K562 (cell line): ENCODE data around the gene AZU1. TPM values are rescaled to one million over a fixed set of nuclear protein-coding genes. Genes with fewer than 3 reads are reported as not detected.
A peak's percentile ranks its signal among the peaks of the same experiment; 100 is the strongest.

Experiments used
- ATF6 ChIP-seq: sonication (generic); formaldehyde crosslinking; IDR thresholded peaks from 2 replicates; pipeline ENCODE4 v1.4.0; 2020; ENCODE audit warnings: mild to moderate bottlenecking, missing genetic modification reagents
- E2F6 ChIP-seq, 2 experiments: IDR thresholded peaks; 2 replicates each; pipeline ENCODE4 v1.6.1; 2011; ENCODE audit warnings: borderline replicate concordance in 1 of 2, control low read depth in 1 of 2, low read depth in 1 of 2, low read length in 1 of 2, mild to moderate bottlenecking in 1 of 2, mixed read lengths in 1 of 2, moderate library complexity in 1 of 2; ENCODE audit not compliant: insufficient read depth in 1 of 2, insufficient read length in 1 of 2, poor library complexity in 1 of 2, severe bottlenecking in 1 of 2; ENCODE audit errors: extremely low read depth in 1 of 2
- FIP1L1 ChIP-seq: fragments of 200-400 bp; formaldehyde crosslinking; IDR thresholded peaks from 2 replicates; pipeline ENCODE4 v1.6.1; 2018; ENCODE audit warnings: mild to moderate bottlenecking, low read depth, low read length; ENCODE audit not compliant: poor library complexity, severe bottlenecking
- GABPB2 ChIP-seq: fragments of 250-450 bp; sonication (Bioruptor Pico); conservative IDR thresholded peaks from 2 replicates; pipeline ENCODE4 v1.5.1; 2021; ENCODE audit warnings: mild to moderate bottlenecking
- HDAC3 ChIP-seq: fragments of 450-650 bp; IDR thresholded peaks from 2 replicates; pipeline ENCODE4 v1.6.1; 2018; ENCODE audit warnings: borderline replicate concordance, mild to moderate bottlenecking, moderate library complexity; ENCODE audit not compliant: partially characterized antibody
- IFI16 ChIP-seq: fragments of 250-450 bp; sonication (Bioruptor Pico); IDR thresholded peaks from 2 replicates; pipeline ENCODE4 v2.1.2; 2022; ENCODE audit warnings: mild to moderate bottlenecking, inconsistent platforms
- NCOA1 ChIP-seq: fragments of 450-650 bp; IDR thresholded peaks from 2 replicates; pipeline ENCODE4 v1.6.1; 2016; ENCODE audit warnings: low read depth
- POLR3G ChIP-seq: IDR thresholded peaks from 2 replicates; pipeline ENCODE4 v1.6.1; 2011; ENCODE audit not compliant: insufficient read length, insufficient replicate concordance; ENCODE audit errors: extremely low read depth
- PREB ChIP-seq: sonication (generic); formaldehyde crosslinking; IDR thresholded peaks from 2 replicates; pipeline ENCODE4 v1.8.1; 2023; ENCODE audit warnings: mild to moderate bottlenecking, missing genetic modification reagents
- RHOXF2B ChIP-seq: fragments of 250-450 bp; sonication (Bioruptor Pico); conservative IDR thresholded peaks from 2 replicates; pipeline ENCODE4 v1.5.1; 2021
- RUNX1 ChIP-seq: sonication (generic); IDR thresholded peaks from 2 replicates; pipeline ENCODE4 v1.6.1; 2016; ENCODE audit warnings: antibody characterized with exemption, low read depth
- SAFB2 ChIP-seq: fragments of 200-400 bp; formaldehyde crosslinking; IDR thresholded peaks from 2 replicates; pipeline ENCODE4 v1.6.1; 2018; ENCODE audit warnings: borderline replicate concordance, low read length, low read depth, moderate library complexity; ENCODE audit not compliant: severe bottlenecking
- SMC3 ChIP-seq: conservative IDR thresholded peaks from 2 replicates; pipeline ENCODE4 v1.6.1; 2011; ENCODE audit warnings: low read depth, low read length, improper control_type of control experiment; ENCODE audit not compliant: insufficient read depth
- SNAPC5 ChIP-seq: fragments of 250-450 bp; sonication (Bioruptor Pico); IDR thresholded peaks from 2 replicates; pipeline ENCODE4 v1.8.0; 2021; ENCODE audit warnings: moderate library complexity, mild to moderate bottlenecking, inconsistent platforms
- TAF1 ChIP-seq: IDR thresholded peaks from 2 replicates; pipeline ENCODE4 v1.6.1; 2011; ENCODE audit warnings: mild to moderate bottlenecking, low read length, moderate library complexity; ENCODE audit not compliant: insufficient read depth, control insufficient read depth, severe bottlenecking; ENCODE audit errors: extremely low read depth
- TFAM ChIP-seq: fragments of 250-450 bp; sonication (Bioruptor Pico); conservative IDR thresholded peaks from 2 replicates; pipeline ENCODE4 v1.5.0; 2021; ENCODE audit warnings: mild to moderate bottlenecking, moderate library complexity
- TRIM24 ChIP-seq, 2 experiments: fragments of 450-650 bp; IDR thresholded peaks; 2 replicates each; pipeline ENCODE4 v1.6.1; 2016
- ZBTB33 ChIP-seq: sonication (generic); formaldehyde crosslinking; IDR thresholded peaks from 2 replicates; pipeline ENCODE4 v1.8.1; 2023; ENCODE audit warnings: mild to moderate bottlenecking, missing genetic modification reagents
- ZNF586 ChIP-seq: fragments of 450-650 bp; formaldehyde crosslinking; conservative IDR thresholded peaks from 2 replicates; pipeline ENCODE4 v1.4.0; 2020; ENCODE audit warnings: mild to moderate bottlenecking, moderate library complexity
- ZSCAN29 ChIP-seq: fragments of 450-650 bp; IDR thresholded peaks from 2 replicates; pipeline ENCODE4 v1.6.1; 2017
- polyA plus RNA-seq, 8 experiments: library from polyadenylated mRNA; depleted of rRNA in 4 of 8; stranded (reverse) in 5 of 8; unstranded in 3 of 8; fragments of >200 nt; fragmentation: Nextera tagmentation in 2 of 8; fragmentation: Illumina TruSeq in 1 of 8; extraction: Ambion mirVana in 2 of 8; extraction: Trizol in 1 of 8; gene quantifications; 2 replicates each; pipeline versions ENCODE4 v1.2.1 to v1.2.3, GENCODE V29; 2011 to 2014; ENCODE audit warnings: inconsistent platforms in 1 of 8, missing spikeins in 1 of 8
- total RNA-seq, 7 experiments: library from RNA; depleted of rRNA in 6 of 7; stranded (reverse); fragments of >200 nt in 6 of 7; fragmentation: Illumina TruSeq in 2 of 7; extraction: Trizol in 2 of 7; gene quantifications; 2 replicates each; pipeline versions ENCODE4 v1.2.1 to v1.2.3, GENCODE V29; 2011 to 2021; ENCODE audit warnings: low replicate concordance in 1 of 7

The AZU1 gene
- total and polyA plus RNA-seq, 9 of the 15 experiments (the other 6 are each of a cell fraction or from before 2014, with no cell fraction given), result 0.29 to 1.9 (median 0.59) TPM; not detected in 3

- TF ChIP-seq E2F6 (IDR thresholded peaks at IDR 0.05; ENCODE audit: borderline replicate concordance in 1 of 2, extremely low read depth in 1 of 2, insufficient read depth in 1 of 2, insufficient read length in 1 of 2, low read depth in 1 of 2, low read length in 1 of 2, poor library complexity in 1 of 2, severe bottlenecking in 1 of 2) (peak; percentile 91 to 94), RUNX1 (no peak), ATF6 (CRISPR knock-in tag) (no peak), PREB (no peak), SAFB2 (no peak), FIP1L1 (peak; percentile 88), IFI16 (CRISPR knock-in tag) (no peak), ZSCAN29 (no peak), ZNF586 (CRISPR knock-in tag) (no peak), ZBTB33 (CRISPR knock-in tag) (no peak), TRIM24 (IDR thresholded peaks at IDR 0.05) (peak in 1 of 2 experiments; percentile 70; a peak in 2 of 4 replicates), NCOA1 (no peak), HDAC3 (no peak), RHOXF2B (CRISPR knock-in tag) (no peak), TAF1 (peak; percentile 31), SNAPC5 (CRISPR knock-in tag) (no peak), POLR3G (no peak), TFAM (CRISPR knock-in tag) (no peak), SMC3 (peak; percentile 61), GABPB2 (CRISPR knock-in tag) (no peak)
These were observed 34.3 kb downstream of the AZU1 start (continued) for GRCh38 chr19:861756-862580.
